ENCODE results near the gene IQCC.

DNA sequence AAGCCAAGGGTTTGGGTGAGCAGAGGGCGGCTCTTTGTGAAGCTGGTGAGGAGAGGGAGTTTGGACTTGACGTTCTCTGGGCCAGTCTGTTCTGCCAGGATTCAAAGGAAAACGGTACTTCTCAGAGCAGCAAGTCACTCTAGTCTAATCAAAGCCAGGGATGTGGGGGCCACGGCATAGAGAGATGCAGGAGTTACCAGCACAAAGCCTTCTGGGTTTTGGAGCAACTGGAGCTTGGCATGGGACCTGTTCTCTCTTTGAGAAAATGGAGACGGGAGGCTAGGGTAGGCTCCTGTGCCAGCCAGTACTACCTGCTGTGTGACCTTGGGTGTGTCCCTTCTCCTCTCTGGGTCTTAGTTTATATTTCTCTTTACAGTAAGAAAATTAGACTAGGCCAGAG lies 23.9 kb upstream of the IQCC start:
- TF ChIP-seq, protein P1, sequence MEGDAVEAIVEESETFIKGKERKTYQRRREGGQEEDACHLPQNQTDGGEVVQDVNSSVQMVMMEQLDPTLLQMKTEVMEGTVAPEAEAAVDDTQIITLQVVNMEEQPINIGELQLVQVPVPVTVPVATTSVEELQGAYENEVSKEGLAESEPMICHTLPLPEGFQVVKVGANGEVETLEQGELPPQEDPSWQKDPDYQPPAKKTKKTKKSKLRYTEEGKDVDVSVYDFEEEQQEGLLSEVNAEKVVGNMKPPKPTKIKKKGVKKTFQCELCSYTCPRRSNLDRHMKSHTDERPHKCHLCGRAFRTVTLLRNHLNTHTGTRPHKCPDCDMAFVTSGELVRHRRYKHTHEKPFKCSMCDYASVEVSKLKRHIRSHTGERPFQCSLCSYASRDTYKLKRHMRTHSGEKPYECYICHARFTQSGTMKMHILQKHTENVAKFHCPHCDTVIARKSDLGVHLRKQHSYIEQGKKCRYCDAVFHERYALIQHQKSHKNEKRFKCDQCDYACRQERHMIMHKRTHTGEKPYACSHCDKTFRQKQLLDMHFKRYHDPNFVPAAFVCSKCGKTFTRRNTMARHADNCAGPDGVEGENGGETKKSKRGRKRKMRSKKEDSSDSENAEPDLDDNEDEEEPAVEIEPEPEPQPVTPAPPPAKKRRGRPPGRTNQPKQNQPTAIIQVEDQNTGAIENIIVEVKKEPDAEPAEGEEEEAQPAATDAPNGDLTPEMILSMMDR (IDR thresholded peaks at IDR 0.05), result no peak
- TF ChIP-seq RXRA (IDR thresholded peaks at IDR 0.05; ENCODE audit: borderline replicate concordance, low read depth) (no peak), JUND (IDR thresholded peaks at IDR 0.05) (no peak), TAF1 (IDR thresholded peaks at IDR 0.05; ENCODE audit: borderline replicate concordance, low read depth, low read length) (no peak), MXI1 (IDR thresholded peaks at IDR 0.05; ENCODE audit: low read depth, low read length) (no peak)
- TF ChIP-seq, protein P2, sequence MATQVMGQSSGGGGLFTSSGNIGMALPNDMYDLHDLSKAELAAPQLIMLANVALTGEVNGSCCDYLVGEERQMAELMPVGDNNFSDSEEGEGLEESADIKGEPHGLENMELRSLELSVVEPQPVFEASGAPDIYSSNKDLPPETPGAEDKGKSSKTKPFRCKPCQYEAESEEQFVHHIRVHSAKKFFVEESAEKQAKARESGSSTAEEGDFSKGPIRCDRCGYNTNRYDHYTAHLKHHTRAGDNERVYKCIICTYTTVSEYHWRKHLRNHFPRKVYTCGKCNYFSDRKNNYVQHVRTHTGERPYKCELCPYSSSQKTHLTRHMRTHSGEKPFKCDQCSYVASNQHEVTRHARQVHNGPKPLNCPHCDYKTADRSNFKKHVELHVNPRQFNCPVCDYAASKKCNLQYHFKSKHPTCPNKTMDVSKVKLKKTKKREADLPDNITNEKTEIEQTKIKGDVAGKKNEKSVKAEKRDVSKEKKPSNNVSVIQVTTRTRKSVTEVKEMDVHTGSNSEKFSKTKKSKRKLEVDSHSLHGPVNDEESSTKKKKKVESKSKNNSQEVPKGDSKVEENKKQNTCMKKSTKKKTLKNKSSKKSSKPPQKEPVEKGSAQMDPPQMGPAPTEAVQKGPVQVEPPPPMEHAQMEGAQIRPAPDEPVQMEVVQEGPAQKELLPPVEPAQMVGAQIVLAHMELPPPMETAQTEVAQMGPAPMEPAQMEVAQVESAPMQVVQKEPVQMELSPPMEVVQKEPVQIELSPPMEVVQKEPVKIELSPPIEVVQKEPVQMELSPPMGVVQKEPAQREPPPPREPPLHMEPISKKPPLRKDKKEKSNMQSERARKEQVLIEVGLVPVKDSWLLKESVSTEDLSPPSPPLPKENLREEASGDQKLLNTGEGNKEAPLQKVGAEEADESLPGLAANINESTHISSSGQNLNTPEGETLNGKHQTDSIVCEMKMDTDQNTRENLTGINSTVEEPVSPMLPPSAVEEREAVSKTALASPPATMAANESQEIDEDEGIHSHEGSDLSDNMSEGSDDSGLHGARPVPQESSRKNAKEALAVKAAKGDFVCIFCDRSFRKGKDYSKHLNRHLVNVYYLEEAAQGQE (IDR thresholded peaks at IDR 0.05; ENCODE audit: low read depth, low read length), result no peak
- TF ChIP-seq, protein P3, sequence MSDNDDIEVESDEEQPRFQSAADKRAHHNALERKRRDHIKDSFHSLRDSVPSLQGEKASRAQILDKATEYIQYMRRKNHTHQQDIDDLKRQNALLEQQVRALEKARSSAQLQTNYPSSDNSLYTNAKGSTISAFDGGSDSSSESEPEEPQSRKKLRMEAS (IDR thresholded peaks at IDR 0.05; ENCODE audit: low read depth), result no peak
